ENCODE measurements around the gene GLB1L.

GRCh38 chr2:219291394-219291793, 46.1 kb upstream of the GLB1L start:
- TF ChIP-seq EZH2 (IDR thresholded peaks at IDR 0.05) (no peak), POLR2AphosphoS5 (IDR thresholded peaks at IDR 0.05; ENCODE audit: borderline replicate concordance, low read depth, low read length) (no peak), FOXP2 (optimal IDR thresholded peaks at IDR 0.05; ENCODE audit: control extremely low read depth, extremely low read length, insufficient read depth) (no peak)
